ENCODE data around the gene MCM3AP. TPM values are rescaled to one million over a fixed set of nuclear protein-coding genes. Genes with fewer than 3 reads are reported as not detected.

Gene MCM3AP
- total RNA-seq, 1 experiment from 2014 or later: 140 TPM

GRCh38 chr21:46187814-46188213, 97.6 kb downstream of the MCM3AP start:
- ChIA-PET CTCF (no interaction called here), POLR2A (ENCODE audit: unreplicated experiment) (no interaction called here)
- no peak overlapping the region for H3K4me3 ChIP-seq (ENCODE audit: low read length)
- no peaks in the 10 kb centered on the region for H3K36me3 ChIP-seq (ENCODE audit: low read depth, low read length)
- no peaks in the 10 kb centered on the region for H4K20me1 ChIP-seq (ENCODE audit: low read length)
- H3K4me2 ChIP-seq (ENCODE audit: low read length): peak overlapping the region; percentile 74; the same call in 1 of the 2 replicates
- H3K9me2 ChIP-seq (replicated peaks; ENCODE audit: low read length): no peaks in the 10 kb centered on the region
- peaks cover 4% of the 10 kb centered on the region; the same call in 1 of the 2 replicates for H3K79me2 ChIP-seq (ENCODE audit: low read length)
- no TSS peak for BruUV-seq (replicated peaks)
- H3F3A ChIP-seq (ENCODE audit: low read length, unreplicated experiment): no peaks in the 10 kb centered on the region
- H3K27me3 ChIP-seq (ENCODE audit: low read length): no peaks in the 10 kb centered on the region
- no peak overlapping the region for H3K9ac ChIP-seq (ENCODE audit: low read length)
- TF ChIP-seq EZH2phosphoT487 (IDR thresholded peaks at IDR 0.05; ENCODE audit: borderline replicate concordance, low read length) (no peak), EZH2 (IDR thresholded peaks at IDR 0.05; ENCODE audit: low read length, unreplicated experiment) (no peak), CTCF (conservative IDR thresholded peaks at IDR 0.05; ENCODE audit: low read depth, low read length) (no peak)
- no peak for ATAC-seq
- intact Hi-C loops (cut with micrococcal nuclease): loop anchor here (1.0 to 2.0 kb wide), 2 partner anchors 26 to 41 kb away; no protein-coding TSS in a partner anchor
- H2AFZ ChIP-seq (ENCODE audit: low read length): no peak overlapping the region
- no peak for DNase-seq
- H3K4me1 ChIP-seq (ENCODE audit: insufficient read depth, low read length): peaks cover 39% of the 10 kb centered on the region
- peak overlapping the region; percentile 71 for H3K27ac ChIP-seq (ENCODE audit: low read length)
- H3K9me3 ChIP-seq (ENCODE audit: low read length): no peaks in the 10 kb centered on the region

GRCh38 chr21:46187261-46187660, 98.2 kb downstream of the MCM3AP start:
- Histone ChIP-seq H4K20me1 (ENCODE audit: low read length) (no peaks in the 10 kb centered on the region), H3K9ac (ENCODE audit: low read length) (no peak overlapping the region), H3F3A (ENCODE audit: low read length, unreplicated experiment) (no peaks in the 10 kb centered on the region), H3K27me3 (ENCODE audit: low read length) (no peaks in the 10 kb centered on the region), H3K4me2 (ENCODE audit: low read length) (no peak overlapping the region), H3K4me3 (ENCODE audit: low read length) (no peak overlapping the region), H3K9me3 (ENCODE audit: low read length) (no peaks in the 10 kb centered on the region), H2AFZ (ENCODE audit: low read length) (no peak overlapping the region), H3K36me3 (ENCODE audit: low read depth, low read length) (no peaks in the 10 kb centered on the region), H3K79me2 (ENCODE audit: low read length) (peaks cover 4% of the 10 kb centered on the region; the same call in 1 of the 2 replicates), H3K9me2 (replicated peaks; ENCODE audit: low read length) (no peaks in the 10 kb centered on the region), H3K27ac (ENCODE audit: low read length) (no peak overlapping the region), H3K4me1 (ENCODE audit: insufficient read depth, low read length) (peaks cover 39% of the 10 kb centered on the region)
- ATAC-seq: no peak
- DNase-seq: no peak
- intact Hi-C loops (cut with micrococcal nuclease): no loop called here
- CTCF ChIA-PET: no interaction called here
- no peak for TF ChIP-seq CTCF (conservative IDR thresholded peaks at IDR 0.05; ENCODE audit: low read depth, low read length)
- no peak for TF ChIP-seq EZH2 (IDR thresholded peaks at IDR 0.05; ENCODE audit: low read length, unreplicated experiment)
- no peak for TF ChIP-seq EZH2phosphoT487 (IDR thresholded peaks at IDR 0.05; ENCODE audit: borderline replicate concordance, low read length)
- no TSS peak for BruUV-seq (replicated peaks)
- POLR2A ChIA-PET (ENCODE audit: unreplicated experiment): no interaction called here

GRCh38 chr21:46185716-46186115, 99.7 kb downstream of the MCM3AP start:
- BruUV-seq (replicated peaks): no TSS peak

More at GRCh38 chr21:46185716-46186115, 99.7 kb downstream of the MCM3AP start:
- intact Hi-C loops (cut with micrococcal nuclease): loop anchor here (2.0 kb wide), 1 partner anchor 41 kb away; no protein-coding TSS in a partner anchor
- Histone ChIP-seq H3K9me2 (replicated peaks; ENCODE audit: low read length) (no peaks in the 10 kb centered on the region), H2AFZ (ENCODE audit: low read length) (peak overlapping the region; percentile 95), H3K36me3 (ENCODE audit: low read depth, low read length) (no peaks in the 10 kb centered on the region), H3K9me3 (ENCODE audit: low read length) (no peaks in the 10 kb centered on the region), H3K79me2 (ENCODE audit: low read length) (peaks cover 4% of the 10 kb centered on the region; the same call in 1 of the 2 replicates), H3K27ac (ENCODE audit: low read length) (no peak overlapping the region), H3K9ac (ENCODE audit: low read length) (peak overlapping the region; percentile 54; the same call in 1 of the 2 replicates), H3K4me1 (ENCODE audit: insufficient read depth, low read length) (peaks cover 33% of the 10 kb centered on the region), H3F3A (ENCODE audit: low read length, unreplicated experiment) (no peaks in the 10 kb centered on the region), H4K20me1 (ENCODE audit: low read length) (no peaks in the 10 kb centered on the region), H3K4me2 (ENCODE audit: low read length) (peak overlapping the region; percentile 95), H3K4me3 (ENCODE audit: low read length) (peak overlapping the region; percentile 96), H3K27me3 (ENCODE audit: low read length) (no peaks in the 10 kb centered on the region)
- POLR2A ChIA-PET (ENCODE audit: unreplicated experiment): no interaction called here
- DNase-seq (no peak), ATAC-seq (no peak)
- CTCF ChIA-PET: no interaction called here
- TF ChIP-seq EZH2 (IDR thresholded peaks at IDR 0.05; ENCODE audit: low read length, unreplicated experiment) (no peak), CTCF (conservative IDR thresholded peaks at IDR 0.05; ENCODE audit: low read depth, low read length) (no peak), EZH2phosphoT487 (IDR thresholded peaks at IDR 0.05; ENCODE audit: borderline replicate concordance, low read length) (no peak)
